Prostate gland (tissue), 2 donors: ENCODE measurements around the gene PLXDC1. TPM values are rescaled to one million over a fixed set of nuclear protein-coding genes. Genes with fewer than 3 reads are reported as not detected.
"Not testable (repeated sequence)": the region's sequence is repeated elsewhere in the genome, so short reads cannot be mapped to it uniquely, and the experiment has no call there.

Experiments
- DNase-seq: peaks from one replicate; pipeline ENCODE4 v3.0.0-alpha.2; 2019; ENCODE audit warnings: low spot score
- H3K27ac ChIP-seq, 2 donors: fragments of 200-600 bp; sonication (generic); 2 replicates each; pipeline ENCODE4 v1.5.1; 2017 to 2019
- H3K27me3 ChIP-seq: fragments of 200-600 bp; sonication (generic); replicated peaks from 2 replicates; pipeline ENCODE4 v1.5.1; 2019; ENCODE audit not compliant: insufficient read depth
- H3K36me3 ChIP-seq, 2 donors: fragments of 200-600 bp; sonication (generic); 1 replicate in 1 of 2; 2 replicates in 1 of 2; pipeline versions ENCODE4 v1.5.1 to v1.8.1; 2017 to 2019
- H3K4me1 ChIP-seq: fragments of 200-600 bp; sonication (generic); replicated peaks from 2 replicates; pipeline ENCODE4 v1.5.1; 2019
- H3K4me3 ChIP-seq, 2 donors: fragments of 200-600 bp; sonication (generic); 2 replicates each; pipeline ENCODE4 v1.5.1; 2017 to 2019
- H3K9me3 ChIP-seq: fragments of 200-600 bp; sonication (generic); 2 replicates; pipeline ENCODE4 v1.5.1; 2017
- CTCF ChIP-seq, 4 experiments: fragments of 200-600 bp in 2 of 4; fragments of 450-650 bp in 2 of 4; sonication (generic) in 2 of 4; IDR thresholded peaks; 1 replicate in 3 of 4; 2 replicates in 1 of 4; pipeline ENCODE4 v1.5.1; 2016 to 2019; ENCODE audit warnings: antibody characterized with exemption in 4 of 4, mild to moderate bottlenecking in 2 of 4, moderate library complexity in 2 of 4
- POLR2A ChIP-seq: fragments of 450-650 bp; IDR thresholded peaks from one replicate; pipeline ENCODE4 v1.6.1; 2016; ENCODE audit warnings: antibody characterized with exemption, mild to moderate bottlenecking
- POLR2AphosphoS5 ChIP-seq: sonication (generic); formaldehyde crosslinking; IDR thresholded peaks from one replicate; pipeline ENCODE4 v1.6.1; 2017; ENCODE audit warnings: antibody characterized with exemption
- WGBS: methylation state at CpG from one replicate; pipeline ENCODE4 v1.1.5; 2018; 5-methylcytosine and 5-hydroxymethylcytosine counted together
- intact Hi-C: fragments of 100-400 bp; cut with DNase I; formaldehyde crosslinking; loops from one replicate; pipeline ENCODE4 v1.14.2; 2022
- total RNA-seq, 2 donors: library from RNA; depleted of rRNA; stranded (reverse); fragments of >200 nt; gene quantifications; one replicate each; pipeline ENCODE4 v1.1.0, GENCODE V29; 2016

PLXDC1 gene
- total RNA-seq, 2 donors from 2014 or later: 3.9 to 5.4 TPM

GRCh38 chr17:39054111-39054645 is 97.3 kb downstream of the PLXDC1 start:
- Histone ChIP-seq H3K36me3 (no peaks in the 10 kb centered on the region), H3K4me1 (no peaks in the 10 kb centered on the region), H3K27ac (no peak overlapping the region), H3K9me3 (no peaks in the 10 kb centered on the region), H3K27me3 (no peaks in the 10 kb centered on the region), H3K4me3 (no peak overlapping the region)
- WGBS: 39% methylated on average over 2 of the region's 2 CpGs
- TF ChIP-seq POLR2A (no peak), POLR2AphosphoS5 (no peak), CTCF (IDR thresholded peaks at IDR 0.05) (no peak)
- intact Hi-C loops: no loop called here
- no peak for DNase-seq

- H3K27ac ChIP-seq, H3K27me3 ChIP-seq, H3K4me1 ChIP-seq, H3K9me3 ChIP-seq, H3K36me3 ChIP-seq, intact Hi-C loops, H3K4me3 ChIP-seq, DNase-seq: not testable (repeated sequence)
- 89% methylated on average over 3 of the region's 3 CpGs for WGBS
Observed at GRCh38 chr17:39052423-39052822, 99.0 kb downstream of the PLXDC1 start.

- H3K27ac ChIP-seq: no peak overlapping the region
- DNase-seq: no peak
- H3K4me3 ChIP-seq: no peak overlapping the region
- H3K4me1 ChIP-seq: no peaks in the 10 kb centered on the region
- no peaks in the 10 kb centered on the region for H3K36me3 ChIP-seq
- intact Hi-C loops: no loop called here
- WGBS: 72% methylated on average over 12 of the region's 12 CpGs
- H3K9me3 ChIP-seq: no peaks in the 10 kb centered on the region
- no peaks in the 10 kb centered on the region for H3K27me3 ChIP-seq
- TF ChIP-seq POLR2A: no peak
- TF ChIP-seq CTCF (IDR thresholded peaks at IDR 0.05): no peak
- no peak for TF ChIP-seq POLR2AphosphoS5
Observed at GRCh38 chr17:39051001-39051585, 100.3 kb downstream of the PLXDC1 start.

- intact Hi-C loops: no loop called here
- Histone ChIP-seq H3K4me1 (no peaks in the 10 kb centered on the region), H3K9me3 (no peaks in the 10 kb centered on the region), H3K4me3 (no peak overlapping the region), H3K36me3 (no peaks in the 10 kb centered on the region), H3K27me3 (no peaks in the 10 kb centered on the region), H3K27ac (no peak overlapping the region)
- TF ChIP-seq POLR2AphosphoS5: no peak
- DNase-seq: no peak
- WGBS: 83% methylated on average over 16 of the region's 16 CpGs
Observed at GRCh38 chr17:39045948-39046679, 105.3 kb downstream of the PLXDC1 start.

GRCh38 chr17:39036009-39036408 is 115.4 kb downstream of the PLXDC1 start:
- WGBS: 30% methylated on average over 2 of the region's 2 CpGs
- Histone ChIP-seq H3K27me3 (no peaks in the 10 kb centered on the region), H3K4me1 (no peaks in the 10 kb centered on the region), H3K27ac (no peak overlapping the region), H3K9me3 (no peaks in the 10 kb centered on the region), H3K36me3 (no peaks in the 10 kb centered on the region), H3K4me3 (no peak overlapping the region)
- no peak for DNase-seq
- intact Hi-C loops: no loop called here
- TF ChIP-seq POLR2AphosphoS5 (peak; percentile 17), POLR2A (no peak), CTCF (IDR thresholded peaks at IDR 0.05) (no peak)

GRCh38 chr17:39035578-39035977 is 115.9 kb downstream of the PLXDC1 start:
- H3K9me3 ChIP-seq, H3K27ac ChIP-seq, H3K36me3 ChIP-seq, DNase-seq, H3K4me1 ChIP-seq, H3K27me3 ChIP-seq, intact Hi-C loops, H3K4me3 ChIP-seq: not testable (repeated sequence)
- 64% methylated on average over 16 of the region's 16 CpGs for WGBS
